ENCODE measurements around the gene USP2.

Gene USP2

GRCh38 chr11:119371067-119371601 lies 10.4 kb downstream of the USP2 start:
- Histone ChIP-seq H3K4me1 (ENCODE audit: control insufficient read depth, insufficient read depth, low read length, unreplicated experiment) (peaks cover 33% of the 10 kb centered on the region), H3K27ac (ENCODE audit: low read depth, low read length) (no peak overlapping the region), H3K4me3 (ENCODE audit: low read depth, low read length) (no peak overlapping the region), H2AFZ (ENCODE audit: low read length, unreplicated experiment) (no peak overlapping the region), H3K79me2 (ENCODE audit: control insufficient read depth, insufficient read depth, low read length, unreplicated experiment) (no peaks in the 10 kb centered on the region), H3K36me3 (ENCODE audit: insufficient read depth, low read length) (no peaks in the 10 kb centered on the region), H3K27me3 (ENCODE audit: insufficient read depth, low read length) (peaks cover 13% of the 10 kb centered on the region; the same call in 1 of the 2 replicates)

GRCh38 chr11:119370486-119371046 lies 10.9 kb downstream of the USP2 start:
- Histone ChIP-seq H3K36me3 (ENCODE audit: insufficient read depth, low read length) (no peaks in the 10 kb centered on the region), H3K4me3 (ENCODE audit: low read depth, low read length) (no peak overlapping the region), H2AFZ (ENCODE audit: low read length, unreplicated experiment) (no peak overlapping the region), H3K4me1 (ENCODE audit: control insufficient read depth, insufficient read depth, low read length, unreplicated experiment) (peaks cover 27% of the 10 kb centered on the region), H3K27me3 (ENCODE audit: insufficient read depth, low read length) (peaks cover 13% of the 10 kb centered on the region; the same call in 1 of the 2 replicates), H3K79me2 (ENCODE audit: control insufficient read depth, insufficient read depth, low read length, unreplicated experiment) (no peaks in the 10 kb centered on the region), H3K27ac (ENCODE audit: low read depth, low read length) (no peak overlapping the region)

- H3K27me3 ChIP-seq (ENCODE audit: insufficient read depth, low read length), result peaks cover 21% of the 10 kb centered on the region
- no peaks in the 10 kb centered on the region for H3K79me2 ChIP-seq (ENCODE audit: control insufficient read depth, insufficient read depth, low read length, unreplicated experiment)
- H3K27ac ChIP-seq (ENCODE audit: low read depth, low read length), result no peak overlapping the region
- H3K36me3 ChIP-seq (ENCODE audit: insufficient read depth, low read length), result no peaks in the 10 kb centered on the region
- H3K4me1 ChIP-seq (ENCODE audit: control insufficient read depth, insufficient read depth, low read length, unreplicated experiment), result peaks cover 23% of the 10 kb centered on the region
- H3K4me3 ChIP-seq (ENCODE audit: low read depth, low read length), result no peak overlapping the region
- H2AFZ ChIP-seq (ENCODE audit: low read length, unreplicated experiment), result no peak overlapping the region
Measured at GRCh38 chr11:119369132-119369925, 12.2 kb downstream of the USP2 start.

- Histone ChIP-seq H3K4me3 (ENCODE audit: low read depth, low read length) (no peak overlapping the region), H3K27me3 (ENCODE audit: insufficient read depth, low read length) (peaks cover 27% of the 10 kb centered on the region), H2AFZ (ENCODE audit: low read length, unreplicated experiment) (no peak overlapping the region), H3K27ac (ENCODE audit: low read depth, low read length) (no peak overlapping the region), H3K36me3 (ENCODE audit: insufficient read depth, low read length) (no peaks in the 10 kb centered on the region), H3K79me2 (ENCODE audit: control insufficient read depth, insufficient read depth, low read length, unreplicated experiment) (no peaks in the 10 kb centered on the region), H3K4me1 (ENCODE audit: control insufficient read depth, insufficient read depth, low read length, unreplicated experiment) (peaks cover 25% of the 10 kb centered on the region)
Measured at GRCh38 chr11:119368121-119369034, 13.1 kb downstream of the USP2 start.

GRCh38 chr11:119367661-119368120 lies 13.8 kb downstream of the USP2 start:
- peaks cover 30% of the 10 kb centered on the region for H3K27me3 ChIP-seq (ENCODE audit: insufficient read depth, low read length)
- peaks cover 26% of the 10 kb centered on the region for H3K4me1 ChIP-seq (ENCODE audit: control insufficient read depth, insufficient read depth, low read length, unreplicated experiment)
- no peaks in the 10 kb centered on the region for H3K79me2 ChIP-seq (ENCODE audit: control insufficient read depth, insufficient read depth, low read length, unreplicated experiment)
- no peak overlapping the region for H2AFZ ChIP-seq (ENCODE audit: low read length, unreplicated experiment)
- no peaks in the 10 kb centered on the region for H3K36me3 ChIP-seq (ENCODE audit: insufficient read depth, low read length)
- H3K27ac ChIP-seq (ENCODE audit: low read depth, low read length), result no peak overlapping the region
- no peak overlapping the region for H3K4me3 ChIP-seq (ENCODE audit: low read depth, low read length)

- H3K4me1 ChIP-seq (ENCODE audit: control insufficient read depth, insufficient read depth, low read length, unreplicated experiment), result peaks cover 34% of the 10 kb centered on the region
Measured at GRCh38 chr11:119366690-119367620, 14.5 kb downstream of the USP2 start.

GRCh38 chr11:119365071-119365591 lies 16.4 kb downstream of the USP2 start:
- Histone ChIP-seq H3K27ac (ENCODE audit: low read depth, low read length) (no peak overlapping the region), H3K4me3 (ENCODE audit: low read depth, low read length) (no peak overlapping the region), H3K79me2 (ENCODE audit: control insufficient read depth, insufficient read depth, low read length, unreplicated experiment) (no peaks in the 10 kb centered on the region), H3K36me3 (ENCODE audit: insufficient read depth, low read length) (no peaks in the 10 kb centered on the region), H3K4me1 (ENCODE audit: control insufficient read depth, insufficient read depth, low read length, unreplicated experiment) (peaks cover 47% of the 10 kb centered on the region), H2AFZ (ENCODE audit: low read length, unreplicated experiment) (no peak overlapping the region), H3K27me3 (ENCODE audit: insufficient read depth, low read length) (peaks cover 28% of the 10 kb centered on the region)

More at GRCh38 chr11:119366690-119367620, 14.5 kb downstream of the USP2 start:
- Histone ChIP-seq H3K79me2 (ENCODE audit: control insufficient read depth, insufficient read depth, low read length, unreplicated experiment) (no peaks in the 10 kb centered on the region), H3K27me3 (ENCODE audit: insufficient read depth, low read length) (peaks cover 30% of the 10 kb centered on the region), H3K27ac (ENCODE audit: low read depth, low read length) (no peak overlapping the region), H3K36me3 (ENCODE audit: insufficient read depth, low read length) (no peaks in the 10 kb centered on the region), H3K4me3 (ENCODE audit: low read depth, low read length) (no peak overlapping the region), H2AFZ (ENCODE audit: low read length, unreplicated experiment) (no peak overlapping the region)

GRCh38 chr11:119363851-119364590 lies 17.5 kb downstream of the USP2 start:
- H2AFZ ChIP-seq (ENCODE audit: low read length, unreplicated experiment), result peak overlapping the region; percentile 57

More at GRCh38 chr11:119363851-119364590, 17.5 kb downstream of the USP2 start:
- no peak overlapping the region for H3K27ac ChIP-seq (ENCODE audit: low read depth, low read length)
- no peaks in the 10 kb centered on the region for H3K79me2 ChIP-seq (ENCODE audit: control insufficient read depth, insufficient read depth, low read length, unreplicated experiment)
- H3K4me3 ChIP-seq (ENCODE audit: low read depth, low read length), result peak overlapping the region; percentile 66
- no peaks in the 10 kb centered on the region for H3K36me3 ChIP-seq (ENCODE audit: insufficient read depth, low read length)
- H3K4me1 ChIP-seq (ENCODE audit: control insufficient read depth, insufficient read depth, low read length, unreplicated experiment), result peaks cover 48% of the 10 kb centered on the region
- peaks cover 27% of the 10 kb centered on the region for H3K27me3 ChIP-seq (ENCODE audit: insufficient read depth, low read length)

Measured in ACC112 (cell line).